Medulla oblongata (tissue), 1 donor: ENCODE results near the gene CACNA2D3.

Experiments
- DNase-seq: peaks from one replicate; pipeline ENCODE4 v3.0.0-alpha.2; 2015; ENCODE audit errors: extremely low spot score

CACNA2D3 gene

DNA sequence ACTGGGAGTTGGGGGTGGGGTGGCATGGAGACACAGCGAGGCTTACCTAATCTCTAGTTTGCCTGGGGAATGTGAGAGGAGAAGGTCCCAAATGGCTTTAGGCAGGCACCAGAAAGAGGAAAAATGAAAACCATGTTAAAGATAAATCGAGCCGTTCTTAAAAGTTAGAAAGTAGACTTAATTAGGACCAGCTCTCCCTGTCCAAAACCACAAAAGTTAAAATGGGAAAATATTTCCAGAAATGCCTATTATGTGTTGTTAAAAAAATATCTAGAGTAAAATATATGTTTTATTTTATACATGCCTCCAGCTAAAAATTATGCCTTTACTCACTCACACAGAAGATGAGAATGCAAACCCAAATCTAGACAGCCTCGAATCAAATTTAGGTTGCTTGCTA, 755.4 kb downstream of the CACNA2D3 start:
- DNase-seq, result no peak

DNA sequence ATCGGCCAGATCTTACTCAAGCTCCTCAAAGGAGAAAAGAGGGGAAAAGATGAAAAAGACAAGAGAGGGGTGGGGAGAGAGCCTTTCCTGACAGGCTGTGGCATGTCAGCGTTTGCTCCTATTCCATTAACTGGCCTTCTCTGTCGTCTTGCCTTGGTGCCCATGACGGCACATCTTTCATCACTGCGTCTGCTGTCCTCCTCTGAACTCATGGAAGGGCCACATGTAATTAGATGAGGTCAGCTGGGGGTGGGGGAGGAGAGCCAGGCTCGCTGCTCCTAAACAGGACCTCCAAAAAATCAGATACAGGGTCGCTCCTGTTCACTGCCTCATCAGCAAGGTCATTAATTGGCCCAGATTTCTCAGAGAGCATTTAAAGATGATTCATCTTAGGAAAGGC, 755.8 kb downstream of the CACNA2D3 start:
- DNase-seq, result no peak

DNA sequence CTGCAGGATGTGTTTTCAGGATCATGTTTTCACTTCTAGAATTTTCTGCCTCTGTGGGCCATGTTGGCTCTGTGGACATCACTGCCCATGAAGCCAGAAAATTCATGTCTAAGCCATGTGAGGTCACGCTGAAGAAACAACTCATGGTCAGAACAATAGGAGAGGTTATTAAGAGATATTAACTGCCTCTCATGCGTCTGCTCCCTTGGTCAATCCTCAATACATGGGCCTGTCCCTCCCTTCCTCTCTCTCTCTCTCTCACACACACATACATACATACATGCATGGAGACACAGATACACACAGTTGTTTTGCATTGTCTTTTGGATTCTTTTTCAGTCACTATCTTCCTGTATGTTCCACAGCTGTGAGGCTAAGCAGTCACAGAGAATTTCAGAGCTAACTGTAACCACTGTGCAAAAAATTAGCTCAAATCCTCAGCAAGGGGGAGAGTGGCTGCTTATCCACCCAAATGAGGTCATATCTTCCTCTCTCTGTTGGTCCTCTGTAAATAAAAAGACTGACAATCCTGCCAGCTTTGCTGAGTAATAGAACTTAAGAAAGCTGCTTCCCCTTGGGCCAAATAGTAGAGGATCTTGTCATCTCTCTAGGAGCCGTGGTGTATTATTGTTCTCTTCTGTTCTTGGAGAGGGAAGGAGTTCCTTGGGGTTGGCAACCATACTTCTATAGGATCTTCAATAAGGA, 759.9 kb downstream of the CACNA2D3 start:
- DNase-seq, result peak; percentile 24

DNA sequence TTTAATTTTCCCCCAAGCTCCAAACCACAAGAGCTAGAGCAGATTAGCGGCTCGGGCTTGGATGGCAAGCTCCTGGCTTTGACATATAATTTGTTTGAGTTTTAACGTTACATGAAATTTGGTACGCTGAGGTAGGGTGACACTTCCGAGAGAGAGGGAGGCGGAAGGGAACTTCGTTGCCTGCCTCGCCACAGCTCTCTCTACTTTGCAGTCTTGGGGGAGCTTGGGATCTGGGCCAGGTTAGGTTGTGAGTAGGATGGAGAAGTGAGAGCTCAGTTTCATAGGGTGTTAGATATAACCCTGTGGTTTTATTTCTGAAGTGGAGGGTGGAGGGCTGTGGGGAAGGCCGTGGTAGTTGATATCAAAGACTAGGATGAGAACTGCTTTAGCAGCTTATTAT, 765.8 kb downstream of the CACNA2D3 start:
- DNase-seq, result no peak

DNA sequence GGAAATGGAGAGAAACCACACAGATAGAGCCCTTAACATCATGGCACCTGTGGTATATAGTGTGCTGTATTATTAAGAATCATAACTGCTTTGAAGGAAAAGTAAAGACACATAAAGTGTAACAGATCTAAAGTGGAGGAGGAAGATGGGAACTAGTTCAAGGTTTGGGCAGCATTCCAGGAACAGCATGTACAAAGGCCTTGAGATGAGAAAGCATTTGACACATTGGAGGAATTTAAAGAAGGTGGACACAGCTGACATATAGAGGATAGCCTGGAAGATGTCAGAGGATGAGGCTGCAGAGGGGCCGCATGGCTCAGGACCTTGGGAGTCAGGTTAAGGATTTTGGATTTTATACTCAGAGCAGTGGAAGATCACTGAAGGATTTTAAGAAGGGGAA, 766.5 kb downstream of the CACNA2D3 start:
- DNase-seq, result no peak

DNA sequence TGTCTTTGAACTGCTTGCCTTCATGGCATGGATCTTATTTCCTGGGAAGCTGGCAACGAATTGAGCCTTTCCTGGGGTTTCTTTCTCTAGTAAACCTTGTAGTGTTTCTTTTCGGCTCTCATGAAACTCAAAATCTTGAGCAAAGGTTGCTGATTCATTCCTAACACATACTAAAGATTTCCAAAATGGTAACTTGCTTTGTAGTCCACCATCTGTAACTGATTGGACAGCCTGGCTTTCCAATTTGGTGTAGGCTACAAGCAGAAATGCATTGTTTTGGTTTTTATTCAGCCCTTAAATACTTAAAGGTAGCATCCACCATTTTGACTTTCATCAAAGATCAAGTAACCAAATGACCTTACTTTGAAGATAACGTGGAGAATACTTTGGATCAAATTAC, 767.4 kb downstream of the CACNA2D3 start:
- no peak for DNase-seq

DNA sequence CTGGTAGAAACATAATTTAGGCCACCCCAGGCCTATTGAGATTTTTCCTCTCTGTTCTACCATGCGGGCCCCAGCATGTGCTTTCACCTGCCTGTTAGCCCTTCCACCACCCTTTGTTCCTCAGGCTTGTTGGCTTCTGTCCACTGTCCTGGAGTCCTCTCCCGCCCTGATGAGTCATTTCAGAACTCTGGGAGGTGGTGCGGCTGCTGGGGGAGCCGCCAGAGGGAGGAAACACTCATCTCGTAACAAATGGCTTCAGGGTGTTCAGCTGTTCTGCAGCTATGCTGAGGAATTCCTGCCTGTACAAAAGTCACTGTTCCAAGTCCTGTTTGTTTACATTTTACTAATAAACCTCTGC, 769.2 kb downstream of the CACNA2D3 start:
- DNase-seq, result peak; percentile 84

DNA sequence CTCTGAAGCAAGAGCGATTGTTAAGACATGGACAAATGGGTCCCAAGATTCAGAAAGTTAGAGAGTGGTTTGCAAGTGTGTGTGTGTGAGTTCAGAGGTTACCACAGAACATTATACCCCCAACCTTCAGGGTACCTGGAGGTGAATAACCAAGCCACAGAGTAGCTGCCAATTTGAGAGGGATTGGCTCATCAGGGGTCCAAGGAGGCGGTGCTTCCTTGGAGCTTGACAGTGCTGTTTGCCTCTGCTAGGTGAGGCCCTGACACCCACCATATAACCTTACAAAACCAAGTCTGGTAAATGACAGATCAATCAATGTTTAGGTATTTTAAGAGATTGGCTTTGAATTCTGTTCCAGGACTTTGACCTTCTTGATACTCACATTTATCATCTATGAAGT, 769.8 kb downstream of the CACNA2D3 start:
- DNase-seq, result no peak

DNA sequence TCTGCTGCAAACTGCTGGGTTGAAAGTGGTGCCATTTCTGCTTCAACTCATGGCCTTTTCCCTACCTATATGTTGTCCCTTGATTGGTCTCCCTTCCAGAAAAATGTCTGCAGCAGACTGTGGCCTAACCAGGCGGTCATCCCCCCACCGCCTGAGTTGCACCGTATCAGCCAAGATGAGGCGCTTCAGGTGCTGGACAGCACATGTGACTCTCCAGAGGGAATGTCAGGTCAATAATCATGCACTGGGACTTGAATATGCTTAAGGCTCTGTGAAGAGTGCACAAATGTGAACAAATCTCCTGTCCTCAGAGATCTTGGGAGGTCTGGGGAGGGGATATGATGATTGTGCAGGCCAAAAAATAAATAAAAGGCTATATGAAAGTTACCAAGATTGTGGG, 773.3 kb downstream of the CACNA2D3 start:
- no peak for DNase-seq

DNA sequence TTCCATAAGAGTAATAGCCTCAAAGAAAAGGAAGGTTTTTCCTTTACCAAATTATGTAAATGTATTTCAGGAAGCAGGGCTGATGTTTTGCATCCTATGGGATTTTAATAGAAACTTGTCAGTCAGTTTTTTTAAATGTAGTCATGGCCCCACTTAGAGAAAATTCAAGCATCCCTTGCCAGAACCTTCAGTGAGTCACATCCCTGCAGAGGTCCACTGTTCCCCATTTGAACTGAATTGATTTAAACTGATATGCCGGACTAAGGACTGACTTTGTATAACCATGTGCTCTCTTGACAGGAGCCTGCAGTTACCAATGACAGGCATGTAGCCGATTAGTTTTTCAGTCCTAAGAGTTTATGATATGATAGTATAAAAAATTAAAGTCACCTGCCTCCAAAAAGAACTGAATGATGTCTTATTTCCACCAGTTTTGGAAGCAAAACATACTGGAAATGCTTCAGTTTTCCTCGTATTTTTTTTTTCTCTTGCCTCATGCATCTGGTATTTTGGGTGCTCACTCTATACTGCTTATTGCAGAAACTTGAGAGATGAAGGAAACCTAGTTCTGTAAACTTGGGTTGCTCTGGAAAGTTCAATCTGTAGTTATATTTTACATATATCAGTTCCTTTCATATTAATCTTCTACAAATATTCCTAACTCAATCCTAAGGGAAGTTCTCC, 774.8 kb downstream of the CACNA2D3 start:
- DNase-seq, result no peak

DNA sequence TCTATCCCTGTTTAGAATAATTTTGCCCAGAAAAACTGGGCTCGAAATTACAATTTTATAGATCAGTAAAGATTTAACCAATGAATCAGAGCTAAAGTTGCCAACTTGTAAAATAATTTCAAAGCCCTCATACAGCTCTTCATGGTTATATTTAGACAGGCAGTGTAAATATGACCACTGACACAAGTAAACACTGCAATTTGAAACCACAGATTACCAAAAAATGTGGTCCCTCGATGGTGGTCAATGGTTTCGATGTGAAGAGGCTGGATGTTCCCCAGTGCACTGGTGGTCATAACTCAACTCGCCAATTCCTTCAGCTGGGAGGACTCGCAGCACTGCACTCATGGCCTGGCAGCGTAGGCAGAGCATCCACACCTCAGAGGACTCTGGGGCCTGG, 776.9 kb downstream of the CACNA2D3 start:
- DNase-seq, result no peak

DNA sequence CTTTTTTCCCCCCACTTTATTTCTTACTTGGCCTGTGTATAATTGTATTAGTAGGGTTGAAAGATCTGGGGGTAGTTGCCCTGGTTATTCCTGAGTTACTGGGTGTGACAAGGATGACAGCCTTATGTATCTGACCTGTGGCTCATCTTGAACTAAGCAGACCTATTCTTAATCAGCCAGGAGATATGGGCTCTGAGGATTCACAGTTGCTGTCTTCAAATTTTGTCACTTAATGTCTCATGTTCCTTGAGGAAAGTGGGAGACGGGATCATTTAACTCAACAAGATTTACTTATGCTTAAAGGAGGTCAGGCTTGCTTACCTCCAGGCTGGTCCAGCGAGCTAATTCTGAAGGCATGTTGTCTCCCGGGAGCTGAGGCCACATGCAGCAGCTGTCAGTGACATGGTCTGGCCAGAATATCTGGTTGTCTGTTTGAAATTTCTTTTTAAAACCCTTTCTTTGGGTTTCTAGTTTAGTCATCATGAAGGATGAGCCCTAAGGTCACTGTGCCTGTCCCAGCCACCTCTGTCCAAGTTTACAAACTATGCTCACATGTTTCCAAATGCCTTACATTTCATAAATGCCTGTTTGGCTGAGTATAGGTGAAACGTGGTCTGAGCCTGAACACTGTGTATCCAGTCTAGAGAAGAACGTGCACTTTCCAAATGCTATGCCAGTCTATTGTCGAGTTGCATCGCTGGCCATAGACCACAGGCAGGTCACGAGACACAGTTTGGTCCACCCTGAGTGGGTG, 778.7 kb downstream of the CACNA2D3 start:
- DNase-seq, result no peak

DNA sequence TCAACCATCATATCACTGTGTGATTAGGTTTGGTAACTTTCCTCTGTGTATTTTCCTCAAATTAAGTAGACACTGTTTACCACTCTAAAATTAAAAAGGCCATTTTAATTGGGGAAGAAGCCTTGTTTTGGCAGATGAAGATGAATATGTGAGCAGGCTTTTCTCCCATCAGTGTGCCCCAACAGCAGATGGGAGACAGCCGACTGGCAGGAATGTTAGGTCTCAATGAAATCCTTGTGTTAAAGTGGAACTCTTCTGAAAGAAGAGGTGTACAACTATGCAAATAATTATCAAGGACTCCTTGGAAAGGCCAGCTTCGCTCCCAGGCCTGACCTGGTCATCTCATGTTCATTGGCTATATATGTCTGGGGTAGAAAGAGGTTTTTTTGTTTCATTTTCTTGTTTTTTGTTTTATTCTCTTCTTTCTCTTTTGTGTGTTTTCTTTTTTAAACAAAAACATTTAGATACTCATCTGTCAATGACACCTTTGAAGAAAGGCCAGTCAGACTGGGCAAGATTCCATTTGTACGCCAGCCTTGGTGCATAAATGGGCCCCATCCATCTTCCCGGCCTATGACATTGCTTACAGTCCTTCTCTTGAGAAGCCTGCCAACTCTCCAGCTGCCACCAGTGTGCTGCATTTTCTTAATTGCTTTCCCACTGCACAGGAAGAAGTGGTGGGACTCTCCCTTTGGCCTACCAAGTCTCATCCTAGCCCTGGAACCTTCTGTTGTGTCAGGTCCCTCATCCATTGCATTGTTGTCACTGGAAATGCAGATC, 779.7 kb downstream of the CACNA2D3 start:
- peak; percentile 33 for DNase-seq

DNA sequence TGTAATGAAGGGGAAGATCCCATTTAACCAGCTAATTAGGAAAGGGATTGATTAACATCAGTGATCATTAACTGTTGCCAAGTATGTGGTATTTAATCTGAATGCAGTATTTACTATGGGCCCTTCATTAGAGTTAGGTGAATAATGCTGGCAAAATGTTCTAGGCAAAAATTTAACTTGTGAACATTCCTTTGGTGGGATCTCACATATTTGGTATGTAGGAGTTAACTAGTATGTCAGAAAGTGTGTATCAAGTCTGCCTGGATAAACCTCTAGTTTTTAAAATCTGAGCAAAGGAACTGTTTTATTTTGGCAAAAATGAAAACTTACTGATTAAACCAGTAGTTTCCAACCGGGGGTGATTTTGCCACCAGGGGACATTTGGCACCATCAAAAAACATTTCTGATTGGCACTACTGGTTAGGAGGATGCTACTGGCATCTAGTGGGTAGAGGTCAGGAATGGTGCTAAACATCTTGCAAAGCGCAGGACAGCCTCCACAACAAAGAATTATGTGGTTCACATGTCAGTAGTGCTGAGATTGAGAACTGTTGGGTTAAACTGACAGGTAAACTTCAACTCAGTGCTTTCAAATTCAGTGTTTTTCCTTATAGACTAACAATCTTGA, 783.0 kb downstream of the CACNA2D3 start:
- no peak for DNase-seq

DNA sequence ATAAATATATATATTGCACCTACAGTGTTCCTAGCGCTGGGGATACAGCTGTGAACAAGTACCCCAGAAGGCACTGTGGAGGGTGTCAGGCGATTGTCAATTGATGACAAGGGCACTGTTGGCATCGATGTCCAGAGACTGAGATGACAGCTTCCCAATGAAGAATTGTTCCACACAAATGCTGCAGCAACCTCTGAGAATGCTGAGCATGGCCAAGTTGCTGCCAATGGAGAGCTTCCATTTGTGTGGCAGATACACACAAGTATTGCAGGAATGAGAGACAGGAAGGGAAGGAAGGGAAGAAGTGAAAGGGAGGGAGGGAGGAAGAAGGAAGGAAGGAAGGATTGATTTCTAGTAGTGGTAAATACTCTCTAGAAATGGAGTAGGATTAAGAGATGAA, 783.6 kb downstream of the CACNA2D3 start:
- DNase-seq, result no peak

DNA sequence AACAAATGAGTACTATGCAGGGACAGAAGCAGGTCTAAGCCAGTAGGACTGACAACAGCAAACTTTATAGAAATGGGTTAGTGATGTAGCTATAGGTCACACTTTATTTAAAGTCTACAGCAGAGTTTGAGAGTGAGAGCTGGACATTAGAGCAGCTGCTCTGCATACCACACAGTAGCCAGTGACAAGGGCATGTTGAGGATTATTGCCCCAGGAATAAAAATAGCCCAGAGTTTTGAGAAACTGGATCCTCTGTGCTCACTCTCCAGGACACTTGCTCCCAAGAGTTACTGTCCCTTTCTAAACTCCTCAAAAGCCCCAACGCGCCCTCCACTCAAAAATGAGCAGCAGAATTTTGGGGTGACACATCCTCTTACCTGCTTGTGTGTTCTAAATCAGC, 784.4 kb downstream of the CACNA2D3 start:
- no peak for DNase-seq

DNA sequence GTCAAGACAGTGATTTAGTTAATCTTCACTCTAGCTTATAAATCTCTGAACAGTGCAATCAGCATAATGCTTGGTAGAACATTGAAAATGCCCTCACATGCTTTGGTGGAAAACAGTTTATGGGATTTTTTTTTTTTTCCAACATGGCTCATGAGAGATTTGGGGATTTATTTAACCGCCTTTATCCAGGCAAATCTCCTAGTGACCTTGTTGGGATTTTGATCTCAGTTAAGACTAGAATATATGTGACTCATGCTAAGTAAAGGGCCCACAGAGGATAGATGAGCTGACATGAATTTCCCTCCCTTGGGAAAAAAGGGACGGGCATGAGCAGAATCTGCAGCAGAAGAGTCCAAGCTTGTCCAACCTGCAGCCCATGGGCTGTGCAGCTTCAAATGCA, 786.8 kb downstream of the CACNA2D3 start:
- no peak for DNase-seq

DNA sequence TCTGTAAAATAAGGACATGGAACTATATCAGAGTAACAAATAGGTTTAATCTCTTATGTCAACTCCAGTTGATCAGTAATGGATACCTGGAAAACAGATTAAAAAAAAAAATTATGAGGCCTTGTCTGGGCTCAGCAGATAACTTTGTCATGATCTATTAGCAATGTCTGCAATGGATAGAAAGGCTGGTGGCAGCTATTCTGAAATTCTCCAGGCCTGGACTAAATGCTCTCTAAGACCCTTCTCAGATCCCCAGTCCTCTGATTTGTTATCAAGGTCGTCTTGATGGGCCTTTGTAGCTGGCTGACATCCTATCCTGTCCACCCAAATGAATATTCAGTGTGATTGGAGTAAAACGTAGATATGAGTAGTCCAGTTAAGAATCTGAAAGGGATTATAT, 791.8 kb downstream of the CACNA2D3 start:
- DNase-seq, result no peak

DNA sequence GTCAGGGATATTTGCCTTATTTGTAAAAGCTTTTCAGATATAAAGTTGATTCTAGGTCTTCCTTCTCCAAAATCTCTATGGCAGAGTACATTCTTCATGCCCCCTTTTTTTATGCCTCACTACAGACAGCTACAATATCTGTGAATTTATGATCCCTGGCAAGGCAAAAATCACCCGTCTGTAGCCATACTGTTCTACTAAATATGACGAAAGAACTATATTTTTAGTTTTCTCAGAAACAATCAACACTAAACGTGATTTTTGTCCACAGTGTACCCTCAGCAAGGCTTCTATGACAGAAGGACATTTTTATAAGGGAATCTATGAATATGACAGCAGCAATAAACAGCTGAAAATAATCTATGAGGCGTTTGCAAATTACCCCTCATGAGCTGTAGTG, 792.8 kb downstream of the CACNA2D3 start:
- no peak for DNase-seq

DNA sequence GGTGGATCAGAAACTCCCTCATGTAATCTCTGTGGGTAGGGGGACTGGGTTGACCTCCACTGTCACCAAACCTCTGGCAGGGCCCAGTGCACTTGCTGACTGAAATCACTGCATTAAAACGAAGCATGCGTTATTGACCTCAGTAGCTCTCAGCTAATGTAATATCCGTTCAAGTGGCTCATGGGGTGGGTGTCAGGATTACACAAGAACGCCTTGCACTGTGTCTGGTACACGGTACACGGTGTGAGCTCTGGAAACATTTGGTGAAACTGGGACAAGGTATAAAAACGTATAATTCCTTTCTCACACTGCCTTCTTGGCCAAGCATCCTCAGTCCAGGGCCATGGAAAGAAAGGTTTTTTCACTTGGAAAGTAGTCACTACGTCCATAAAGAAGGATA, 793.6 kb downstream of the CACNA2D3 start:
- DNase-seq, result no peak

DNA sequence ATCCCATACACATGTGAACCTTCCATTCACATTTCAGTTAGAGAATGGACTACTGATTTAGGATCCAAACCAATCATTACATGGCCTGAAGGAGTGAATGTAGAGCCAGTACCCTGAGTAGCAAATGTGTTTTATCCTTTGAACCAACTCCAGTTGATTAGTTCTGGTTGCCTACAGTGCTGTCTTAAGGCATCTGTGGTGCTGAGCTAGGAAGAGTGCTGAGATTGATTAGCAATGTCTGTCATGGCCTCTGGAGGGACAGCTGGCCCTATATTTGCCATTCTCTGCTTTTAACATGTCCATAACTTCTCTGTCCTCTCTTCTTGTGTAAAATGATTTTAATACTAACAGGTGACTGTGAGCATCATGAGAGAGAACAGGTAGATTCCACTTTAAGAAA, 794.4 kb downstream of the CACNA2D3 start:
- DNase-seq, result no peak

DNA sequence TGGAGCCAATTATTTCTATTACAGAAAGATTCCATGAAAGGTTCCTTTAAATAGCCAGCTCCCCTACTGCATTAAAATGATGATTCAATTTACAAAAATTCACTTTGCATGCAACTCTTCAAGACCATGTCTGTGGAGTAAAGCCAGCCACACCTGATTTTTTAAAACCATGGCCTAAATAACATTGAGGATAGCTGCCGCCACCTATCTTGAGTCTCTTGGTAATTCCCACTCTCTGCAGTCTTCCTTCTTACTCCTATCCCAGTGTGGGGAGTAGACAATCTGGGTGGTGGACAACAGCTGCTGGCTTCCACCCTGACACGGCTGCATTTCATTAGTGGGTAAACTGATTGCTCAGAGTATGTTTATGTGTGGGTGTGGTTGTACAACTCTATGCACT, 794.8 kb downstream of the CACNA2D3 start:
- no peak for DNase-seq
